ENCODE measurements around the gene SYNE4.
A peak's percentile ranks its signal among the peaks of the same experiment; 100 is the strongest.
"Not testable (repeated sequence)": the region's sequence is repeated elsewhere in the genome, so short reads cannot be mapped to it uniquely, and the experiment has no call there.

The SYNE4 gene

GRCh38 chr19:35987571-35987896 lies 21.1 kb downstream of the SYNE4 start:
- DNase-seq: no peak

GRCh38 chr19:35986664-35987570 lies 21.7 kb downstream of the SYNE4 start:
- peak; percentile 61 to 90 for DNase-seq

GRCh38 chr19:35986111-35986510 lies 22.5 kb downstream of the SYNE4 start:
- no peak for DNase-seq

GRCh38 chr19:35983177-35983576 lies 25.4 kb downstream of the SYNE4 start:
- no peak for DNase-seq

GRCh38 chr19:35980997-35981396 lies 27.6 kb downstream of the SYNE4 start:
- not testable (repeated sequence) for DNase-seq

- DNase-seq: no peak
Observed at GRCh38 chr19:35978832-35979365, 29.7 kb downstream of the SYNE4 start.

GRCh38 chr19:35978271-35978670 lies 30.3 kb downstream of the SYNE4 start:
- DNase-seq: no peak

GRCh38 chr19:35977446-35978222 lies 31.0 kb downstream of the SYNE4 start:
- peak; percentile 30 to 69 for DNase-seq

GRCh38 chr19:35975608-35976214 lies 32.9 kb downstream of the SYNE4 start:
- no peak for DNase-seq

- DNase-seq: peak in 1 of 2 experiments; percentile 19
Observed at GRCh38 chr19:35973487-35973886, 35.1 kb downstream of the SYNE4 start.

GRCh38 chr19:35966771-35967170 lies 41.8 kb downstream of the SYNE4 start:
- DNase-seq: no peak

GRCh38 chr19:35963514-35963913 lies 45.1 kb downstream of the SYNE4 start:
- no peak for DNase-seq

- no peak for DNase-seq
Observed at GRCh38 chr19:35960432-35960972, 48.1 kb downstream of the SYNE4 start.

GRCh38 chr19:35959968-35960320 lies 48.7 kb downstream of the SYNE4 start:
- DNase-seq: peak in 1 of 2 experiments; percentile 44

- peak in 1 of 2 experiments; percentile 45 for DNase-seq
Observed at GRCh38 chr19:35959040-35959967, 49.3 kb downstream of the SYNE4 start.

- no peak for DNase-seq
Observed at GRCh38 chr19:35958660-35959039, 50.0 kb downstream of the SYNE4 start.

- DNase-seq: not testable (repeated sequence)
Observed at GRCh38 chr19:35957411-35957810, 51.2 kb downstream of the SYNE4 start.

- no peak for DNase-seq
Observed at GRCh38 chr19:35955881-35956634, 52.6 kb downstream of the SYNE4 start.

All from NCI-H526 (cell line).